Inflammatory macrophage treated with lipopolysaccharide for 4 hours (primary cell): ENCODE data around the gene OR5W2.
"Not testable (repeated sequence)": the region's sequence is repeated elsewhere in the genome, so short reads cannot be mapped to it uniquely, and the experiment has no call there.

Experiments
- DNase-seq: peaks from one replicate; pipeline ENCODE4 v3.0.0-alpha.2; 2020

Gene OR5W2

DNA sequence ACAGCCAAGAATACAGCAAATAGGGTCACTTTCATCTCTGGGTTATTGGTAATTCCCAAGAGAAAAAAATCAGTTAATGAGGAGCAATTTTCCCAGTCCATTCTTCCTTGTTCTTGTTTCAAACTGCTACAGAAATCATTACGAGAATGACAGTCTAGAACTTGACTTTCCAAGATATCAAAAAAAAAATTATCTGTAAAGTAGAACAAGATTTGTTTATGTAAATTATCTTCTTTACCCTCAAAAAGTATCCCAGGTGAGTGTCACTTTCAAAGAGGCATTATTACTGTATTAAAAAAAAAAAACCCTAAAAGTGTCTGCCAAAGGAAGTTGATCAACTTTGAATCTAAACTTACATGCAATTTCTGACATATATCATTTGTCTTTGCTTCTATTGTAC, at the start of gene OR5W2:
Gene OR5W2, minus strand, starts transcription at position 101 of the 400 bp plus-strand sequence. Its CDS starts 0 bp downstream, at position 101.
- no peak for DNase-seq

DNA sequence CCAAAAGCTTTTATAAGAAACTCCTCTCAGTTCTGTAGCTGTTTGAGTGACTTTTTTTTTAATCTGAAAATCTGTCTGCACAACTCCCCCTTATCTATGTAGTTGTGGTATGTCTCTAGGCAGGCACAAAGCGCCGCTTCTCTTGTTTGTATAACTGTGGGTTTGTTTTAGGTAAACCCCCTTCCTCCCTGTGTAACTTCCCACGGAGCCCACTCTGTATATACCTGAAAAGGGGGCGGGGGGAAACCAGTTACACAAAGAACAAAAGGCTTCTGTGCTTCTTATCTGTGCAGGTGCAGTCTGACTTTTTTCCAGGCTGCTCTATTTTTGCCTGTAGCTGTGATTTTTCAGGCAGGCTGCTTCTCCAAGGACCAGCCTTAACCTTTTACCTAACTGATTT, 42.1 kb upstream of the OR5W2 start:
- no peak for DNase-seq

DNA sequence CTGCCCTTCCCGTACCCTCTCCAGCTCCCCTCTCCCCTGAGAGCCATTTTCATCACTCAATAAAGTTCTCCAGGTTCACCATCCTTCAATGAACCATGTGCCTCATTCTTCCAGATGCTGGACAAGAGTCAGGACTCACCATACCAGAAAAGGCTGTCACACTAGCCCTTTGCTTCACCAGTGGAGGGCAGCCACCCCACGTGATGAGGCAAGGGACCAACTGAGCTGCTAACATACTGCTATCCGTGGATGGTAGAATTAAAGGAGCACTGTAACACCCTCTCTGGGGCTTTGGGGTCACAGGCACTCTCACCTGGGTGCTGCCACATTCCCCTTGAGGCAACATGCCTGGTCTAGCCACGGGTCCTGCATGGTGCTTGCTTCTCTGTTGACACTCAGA, 34.9 kb upstream of the OR5W2 start:
- no peak for DNase-seq

DNA sequence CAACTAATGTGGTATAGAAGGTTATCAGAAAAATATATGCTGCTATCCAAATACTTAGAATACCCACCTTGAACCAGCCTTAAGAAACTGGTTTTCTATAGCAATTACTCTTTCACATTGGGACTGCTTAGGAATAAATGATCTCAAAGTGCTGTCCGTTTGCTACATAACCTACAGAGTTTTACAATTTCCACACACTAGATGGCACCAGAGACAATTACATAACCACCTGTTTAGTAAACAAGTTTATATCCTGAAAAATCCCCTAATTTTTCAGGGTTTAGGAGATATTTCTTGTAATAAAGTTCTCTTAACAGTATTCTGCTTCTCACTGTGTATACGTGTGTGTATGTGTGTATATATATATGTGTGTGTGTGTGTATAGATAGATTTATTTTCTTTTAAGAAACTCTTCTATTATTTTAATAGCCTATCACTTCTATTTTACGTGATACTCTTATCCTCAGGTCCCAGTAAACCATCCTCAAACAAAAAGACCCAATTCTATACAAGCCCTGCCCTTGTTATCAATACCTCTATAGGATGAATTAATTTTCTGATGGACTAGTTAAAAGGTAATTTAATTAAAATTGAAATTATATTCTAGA, 28.5 kb upstream of the OR5W2 start:
- peak; percentile 27 for DNase-seq

DNA sequence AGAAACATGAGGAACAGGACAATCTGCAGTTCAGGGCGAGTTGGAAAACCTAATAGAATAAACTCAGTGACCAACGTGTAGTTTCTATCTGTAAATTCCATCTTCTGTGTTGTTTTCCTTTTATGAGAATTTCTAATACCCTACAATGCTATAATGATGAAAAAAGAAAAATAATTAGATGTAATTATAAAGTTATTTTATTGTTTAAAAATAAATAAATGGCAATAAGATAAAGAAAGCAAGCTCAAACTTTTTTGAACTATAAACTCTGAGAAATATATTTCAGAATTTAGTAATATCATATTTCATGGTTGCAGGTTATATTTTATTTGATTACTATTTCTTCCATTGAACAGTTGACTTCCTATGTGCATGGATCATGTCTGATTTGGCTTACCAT, 21.9 kb upstream of the OR5W2 start, which contains the start of gene OR5I1:
Gene OR5I1, minus strand, starts transcription at position 101 of the 400 bp plus-strand sequence. Its CDS starts 0 bp downstream, at position 101.
- DNase-seq: no peak

DNA sequence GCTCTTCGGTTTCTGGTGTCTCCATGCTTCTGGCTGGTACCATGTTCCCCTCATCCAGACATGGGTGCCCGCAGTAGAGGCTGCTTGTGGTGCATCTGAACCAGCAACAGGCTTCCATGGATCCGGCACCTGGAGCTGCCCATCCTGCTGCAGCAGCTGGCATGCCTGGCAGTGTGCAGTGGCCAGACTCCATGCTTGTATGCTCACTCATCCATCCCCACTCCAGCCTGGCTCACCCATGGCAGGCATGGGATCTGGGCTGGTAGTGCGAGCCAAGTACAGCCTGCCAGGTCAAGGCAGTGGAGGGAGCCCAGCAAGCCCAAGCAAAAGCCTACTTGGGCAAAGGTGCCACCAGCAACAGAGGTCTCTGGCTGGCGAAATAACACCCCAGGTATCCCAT, 6.2 kb upstream of the OR5W2 start:
- no peak for DNase-seq

DNA sequence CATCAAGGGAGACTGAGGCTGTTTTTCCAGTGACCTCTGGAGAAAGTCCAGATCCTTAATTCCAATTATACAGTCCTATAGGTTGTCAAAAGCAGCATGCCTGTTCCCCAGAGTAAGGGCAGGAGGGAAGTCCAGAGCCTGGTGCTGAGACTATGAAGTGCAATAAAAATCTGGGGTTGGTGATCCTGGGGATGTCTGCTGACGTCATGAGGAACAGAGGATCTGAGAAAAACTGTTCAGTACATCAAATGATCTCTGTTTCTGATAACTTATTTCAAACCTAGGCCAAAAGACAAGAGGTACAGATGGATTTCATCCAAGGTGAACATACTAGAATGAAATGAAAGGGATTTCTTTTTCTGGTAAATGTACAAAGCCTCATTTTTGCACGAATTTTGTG, 12.1 kb downstream of the OR5W2 start:
- no peak for DNase-seq

DNA sequence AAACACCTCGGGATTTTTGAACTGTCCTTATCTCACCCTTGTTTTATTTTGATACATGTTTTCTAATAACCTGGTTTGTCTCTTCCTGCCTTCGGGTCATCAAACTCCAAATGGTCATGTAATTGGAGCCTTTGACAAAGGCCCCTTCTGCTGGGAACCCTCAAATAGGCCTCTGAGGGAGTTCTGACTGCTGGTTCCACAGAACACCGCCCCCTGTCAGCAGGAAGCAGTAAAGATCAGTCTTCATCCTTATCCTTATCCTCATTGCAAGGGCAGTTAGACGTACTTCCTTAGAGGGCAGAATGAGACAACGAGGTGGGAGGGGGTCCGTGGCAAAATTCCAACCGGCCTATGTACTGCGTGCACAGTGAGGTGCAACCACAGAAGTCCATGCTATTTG, 19.2 kb downstream of the OR5W2 start:
- no peak for DNase-seq

DNA sequence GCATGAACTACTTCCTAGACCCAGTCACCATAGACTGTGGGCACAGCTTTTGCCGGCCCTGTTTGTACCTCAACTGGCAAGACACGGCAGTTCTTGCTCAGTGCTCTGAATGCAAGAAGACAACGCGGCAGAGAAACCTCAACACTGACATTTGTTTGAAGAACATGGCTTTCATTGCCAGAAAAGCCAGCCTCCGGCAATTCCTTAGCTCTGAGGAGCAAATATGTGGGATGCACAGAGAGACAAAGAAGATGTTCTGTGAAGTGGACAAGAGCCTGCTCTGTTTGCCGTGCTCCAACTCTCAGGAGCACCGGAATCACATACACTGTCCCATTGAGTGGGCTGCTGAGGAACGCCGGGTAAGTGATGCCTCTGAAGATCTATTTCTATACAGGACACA, 28.9 kb downstream of the OR5W2 start:
- DNase-seq: not testable (repeated sequence)

DNA sequence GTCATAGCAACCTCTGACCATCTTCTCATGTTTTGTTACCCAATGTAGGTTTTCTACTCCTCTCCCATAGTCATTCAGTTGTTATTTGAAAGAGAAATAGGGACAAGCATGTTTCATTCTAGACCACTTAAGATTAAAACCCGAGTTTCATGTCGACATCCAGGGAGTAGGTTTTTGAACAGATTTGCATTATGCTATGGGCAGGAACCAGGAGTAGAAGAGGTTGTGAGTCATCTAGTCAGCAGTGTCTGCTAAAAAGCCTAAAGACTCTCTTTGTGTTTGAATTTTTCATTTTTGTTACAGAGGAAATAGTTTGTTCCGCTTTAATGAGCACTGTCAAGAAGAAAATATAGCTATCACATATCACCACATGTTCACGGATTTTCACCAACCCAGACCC, 29.4 kb downstream of the OR5W2 start:
- DNase-seq: not testable (repeated sequence)

DNA sequence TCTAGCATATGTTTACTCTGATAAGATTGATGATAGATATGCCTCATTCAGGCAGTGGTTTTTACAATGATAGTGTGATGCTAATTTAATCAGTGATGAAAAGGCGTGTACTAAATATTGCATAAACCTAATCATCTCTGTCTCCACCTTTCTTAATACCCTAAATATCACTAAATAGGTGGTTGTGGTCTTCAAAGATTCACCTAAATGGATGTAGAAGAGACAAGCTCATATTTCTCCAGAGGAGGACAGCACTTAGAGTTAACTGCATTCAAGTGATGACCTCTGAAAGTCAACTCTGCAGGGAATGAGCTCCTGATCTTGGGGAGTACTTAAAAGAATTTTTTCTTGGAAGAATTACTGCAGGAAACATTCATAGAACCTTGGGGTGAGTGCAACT, 31.4 kb downstream of the OR5W2 start, which contains the start of gene TRIM51:
Gene TRIM51, plus strand, starts transcription at position 301 of the 400 bp plus-strand sequence. CDS start 2,132 bp downstream, outside the sequence.
- DNase-seq: not testable (repeated sequence)

DNA sequence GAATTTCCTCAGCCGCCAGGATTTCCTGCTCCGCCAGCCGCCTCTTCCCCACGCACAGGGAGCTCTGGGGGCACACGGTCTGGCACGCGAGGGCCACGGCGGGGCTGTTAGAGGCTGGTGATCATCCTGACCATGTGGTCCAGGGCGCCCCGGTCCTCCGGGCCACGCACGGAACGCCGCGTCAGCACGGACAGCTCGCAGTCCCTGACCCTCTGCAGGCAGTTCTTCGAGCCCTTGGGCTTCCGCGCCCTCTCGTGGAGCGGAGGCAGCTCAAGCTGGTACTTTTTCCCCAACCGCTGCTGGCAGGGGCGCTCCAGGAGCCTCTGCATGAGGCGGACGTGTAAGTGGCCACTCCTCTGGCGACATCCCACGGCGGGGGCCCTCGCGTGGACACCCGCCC, 41.2 kb downstream of the OR5W2 start:
- not testable (repeated sequence) for DNase-seq

DNA sequence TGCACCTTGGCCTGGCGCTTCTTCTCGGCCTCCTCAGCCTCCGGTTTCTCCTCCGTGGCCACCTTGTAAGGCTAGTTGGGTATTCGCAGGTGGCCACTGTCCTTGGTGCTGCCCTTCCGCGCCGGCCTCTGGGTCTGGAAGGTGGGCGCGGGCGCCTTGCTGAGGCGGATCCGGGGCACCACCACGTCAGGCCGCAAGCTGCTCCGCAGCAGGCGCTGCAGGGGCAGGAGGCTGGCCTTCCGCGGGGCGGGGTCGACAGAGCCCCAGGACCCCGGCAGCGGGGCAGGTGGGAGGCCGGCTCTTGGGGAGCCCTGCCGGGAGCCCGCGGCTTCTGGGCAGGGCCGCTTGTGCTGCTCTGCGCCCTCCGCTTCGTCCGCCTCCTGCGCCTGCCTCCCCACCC, 41.7 kb downstream of the OR5W2 start:
- DNase-seq: not testable (repeated sequence)

DNA sequence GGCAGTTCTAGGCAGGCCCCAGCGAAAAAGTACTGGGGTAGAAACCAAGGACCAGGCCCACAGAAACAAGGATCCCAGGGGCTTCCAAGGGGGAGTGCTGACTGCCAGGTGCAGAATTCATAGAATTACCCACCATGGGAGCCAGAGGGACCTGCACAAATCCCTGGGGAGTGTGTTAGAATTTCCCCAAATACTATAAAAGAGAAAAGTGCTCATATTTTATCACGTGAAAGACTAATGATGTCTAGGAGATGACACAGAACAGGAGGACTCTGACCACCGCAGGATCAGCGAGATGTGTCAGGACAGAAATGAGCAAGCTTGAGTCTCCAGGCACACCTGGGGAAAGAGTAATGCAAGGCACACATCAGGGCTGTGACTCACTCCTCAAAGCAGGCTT, 47.0 kb downstream of the OR5W2 start:
- not testable (repeated sequence) for DNase-seq
